HCT116 (cell line): Measurements from ENCODE around the gene OSTM1. TPM values are rescaled to one million over a fixed set of nuclear protein-coding genes. Genes with fewer than 3 reads are reported as not detected.

Source experiments
- ATAC-seq: fragments of 200-7000 bp; cut with Tn5 transposase; 2 replicates; pipeline ENCODE4 v1.9.1; 2020; ENCODE audit warnings: mild to moderate bottlenecking, moderate library complexity
- BruUV-seq: library from RNA; stranded (reverse); fragments of 400-500 nt; replicated peaks from 2 replicates; lab custom pipeline; 2021; lab: Mats Ljungman, UMichigan
- CTCF ChIA-PET: fragments of 300-600 bp; sonication (Branson Sonifier 250); formaldehyde crosslinking; loops from one replicate; lab custom pipeline; 2021; ENCODE audit warnings: antibody characterized with exemption; lab: Charles Lee
- POLR2A ChIA-PET: fragments of 300-600, 350-600 bp; sonication (Branson Sonifier 250); formaldehyde crosslinking; loops from one replicate; lab custom pipeline; 2021; ENCODE audit warnings: antibody characterized with exemption; lab: Charles Lee
- RAD21 ChIA-PET, 2 experiments: fragments of 300-600 bp; sonication (Branson Sonifier 250); formaldehyde crosslinking; loops; one replicate each; lab custom pipeline; 2023; ENCODE audit warnings: low total read pairs in 2 of 2; ENCODE audit not compliant: uncharacterized antibody in 2 of 2, unreplicated experiment in 2 of 2, low non-redundant PET in 1 of 2; lab: Charles Lee
- DNase-seq: peaks from one replicate; pipeline ENCODE4 v3.0.0-alpha.2; 2010; ENCODE audit warnings: low read depth, low spot score
- H2AFZ ChIP-seq: fragments of 200-600 bp; shearing (Covaris generic), sonication (generic); 2 replicates; pipeline ENCODE4 v1.6.1; 2017; ENCODE audit warnings: low read depth, mixed run types, mixed read lengths, antibody characterized with exemption, low read length; ENCODE audit not compliant: poor library complexity, severe bottlenecking
- H3K27ac ChIP-seq: 2 replicates; pipeline ENCODE4 v1.5.1; 2012; ENCODE audit warnings: low read depth, low read length
- H3K27me3 ChIP-seq: fragments of 200-600 bp; sonication (generic); 2 replicates; pipeline ENCODE4 v1.6.1; 2016; ENCODE audit warnings: mixed run types, low read length, mixed read lengths; ENCODE audit not compliant: insufficient read depth
- H3K36me3 ChIP-seq, 2 experiments: fragments of 200-500 bp in 1 of 2; fragments of 200-600 bp in 1 of 2; sonication (Bioruptor generic) in 1 of 2; sonication (generic) in 1 of 2; 2 replicates each; pipeline versions ENCODE4 v1.5.1 to v1.6.1; 2014 to 2016; ENCODE audit warnings: low read length in 2 of 2, inconsistent platforms in 1 of 2, mixed read lengths in 1 of 2, mixed run types in 1 of 2; ENCODE audit not compliant: insufficient read depth in 2 of 2, control insufficient read depth in 1 of 2
- H3K4me1 ChIP-seq, 2 experiments: fragments of 200-600 bp in 1 of 2; sonication (generic) in 1 of 2; 2 replicates each; pipeline versions ENCODE4 v1.5.1 to v1.6.1; 2012 to 2017; ENCODE audit warnings: low read length in 2 of 2, inconsistent platforms in 1 of 2, mild to moderate bottlenecking in 1 of 2, mixed read lengths in 1 of 2, mixed run types in 1 of 2, moderate library complexity in 1 of 2; ENCODE audit not compliant: insufficient read depth in 2 of 2, control insufficient read depth in 1 of 2
- H3K4me2 ChIP-seq: fragments of 200-600 bp; sonication (generic); 2 replicates; pipeline ENCODE4 v1.6.1; 2017; ENCODE audit warnings: mixed run types, low read length, mixed read lengths
- H3K4me3 ChIP-seq, 2 experiments: fragments of 200-600 bp in 1 of 2; sonication (generic) in 1 of 2; replicated peaks in 1 of 2; 2 replicates each; pipeline ENCODE4 v1.5.1; 2011 to 2016; ENCODE audit warnings: low read length in 2 of 2, control low read depth in 1 of 2, low read depth in 1 of 2, mild to moderate bottlenecking in 1 of 2, mixed read lengths in 1 of 2, mixed run types in 1 of 2
- H3K79me2 ChIP-seq: fragments of 200-600 bp; sonication (generic); 2 replicates; pipeline ENCODE4 v1.6.1; 2017; ENCODE audit warnings: mild to moderate bottlenecking, mixed run types, low read length, moderate library complexity, mixed read lengths; ENCODE audit not compliant: insufficient read depth
- H3K9ac ChIP-seq: fragments of 200-600 bp; sonication (generic); 2 replicates; pipeline ENCODE4 v1.6.1; 2016; ENCODE audit warnings: low read length, mixed read lengths
- H3K9me2 ChIP-seq: fragments of 200-600 bp; sonication (generic), shearing (Covaris generic); 2 replicates; pipeline ENCODE4 v1.6.1; 2017; ENCODE audit warnings: mixed run types, mild to moderate bottlenecking, moderate library complexity; ENCODE audit not compliant: insufficient read depth
- H3K9me3 ChIP-seq, 2 experiments: fragments of 200-500 bp in 1 of 2; fragments of 200-600 bp in 1 of 2; sonication (Bioruptor generic) in 1 of 2; sonication (generic) in 1 of 2; 2 replicates each; pipeline ENCODE4 v1.6.1; 2014 to 2017; ENCODE audit warnings: low read length in 2 of 2, mixed read lengths in 2 of 2, inconsistent platforms in 1 of 2, low read depth in 1 of 2, mild to moderate bottlenecking in 1 of 2, mixed run types in 1 of 2, moderate library complexity in 1 of 2; ENCODE audit not compliant: control insufficient read depth in 1 of 2, insufficient read depth in 1 of 2
- H4K20me1 ChIP-seq: fragments of 200-600 bp; sonication (generic), shearing (Covaris generic); 2 replicates; pipeline ENCODE4 v1.6.1; 2017; ENCODE audit warnings: mixed run types, mild to moderate bottlenecking, moderate library complexity; ENCODE audit not compliant: insufficient read depth
- CBX3 ChIP-seq: IDR thresholded peaks from 2 replicates; pipeline ENCODE4 v1.6.1; 2012; ENCODE audit warnings: low read depth
- EZH2 ChIP-seq: fragments of 200-600 bp; sonication (generic); IDR thresholded peaks from 2 replicates; pipeline ENCODE4 v1.6.1; 2017; ENCODE audit warnings: antibody characterized with exemption, mixed run types
- EZH2phosphoT487 ChIP-seq: fragments of 200-600 bp; IDR thresholded peaks from 2 replicates; pipeline ENCODE4 v1.6.1; 2018; ENCODE audit warnings: antibody characterized with exemption, borderline replicate concordance
- POLR2A ChIP-seq: IDR thresholded peaks from 2 replicates; pipeline ENCODE4 v1.7.0; 2011; ENCODE audit warnings: borderline replicate concordance; ENCODE audit not compliant: insufficient read depth, insufficient read length; ENCODE audit errors: extremely low read depth
- POLR2AphosphoS5 ChIP-seq: IDR thresholded peaks from 2 replicates; pipeline ENCODE4 v1.6.1; 2011; ENCODE audit warnings: mild to moderate bottlenecking, low read depth, low read length, moderate library complexity
- SP1 ChIP-seq: IDR thresholded peaks from 2 replicates; pipeline ENCODE4 v1.6.1; 2012; ENCODE audit warnings: low read depth
- TCF7L2 ChIP-seq: IDR thresholded peaks from 2 replicates; pipeline ENCODE4 v1.7.0; 2011; ENCODE audit warnings: borderline replicate concordance, inconsistent platforms; ENCODE audit not compliant: insufficient read depth, insufficient read length; ENCODE audit errors: extremely low read depth
- YY1 ChIP-seq: IDR thresholded peaks from 2 replicates; pipeline ENCODE4 v1.6.1; 2011; ENCODE audit warnings: low read length, low read depth, moderate library complexity, mild to moderate bottlenecking; ENCODE audit not compliant: insufficient replicate concordance; ENCODE audit errors: extremely low read depth
- intact Hi-C: fragments of 100-400 bp; cut with micrococcal nuclease; formaldehyde crosslinking; loops from 2 replicates; pipeline ENCODE4 v1.10.0; 2022
- total RNA-seq: library from RNA; stranded (reverse); gene quantifications from one replicate; pipeline ENCODE4 v1.2.1, GENCODE V29; 2021; ENCODE audit not compliant: unreplicated experiment
- TF ChIP-seq, protein P1 (sequence below): IDR thresholded peaks from 2 replicates; pipeline ENCODE4 v1.6.1; 2012
- TF ChIP-seq, protein P2 (sequence below): IDR thresholded peaks from 2 replicates; pipeline ENCODE4 v1.6.1; 2011; ENCODE audit warnings: mild to moderate bottlenecking, low read length, moderate library complexity; ENCODE audit not compliant: insufficient replicate concordance; ENCODE audit errors: extremely low read depth

OSTM1 gene
- total RNA-seq, 1 experiment from 2014 or later = 11.2 TPM

DNA sequence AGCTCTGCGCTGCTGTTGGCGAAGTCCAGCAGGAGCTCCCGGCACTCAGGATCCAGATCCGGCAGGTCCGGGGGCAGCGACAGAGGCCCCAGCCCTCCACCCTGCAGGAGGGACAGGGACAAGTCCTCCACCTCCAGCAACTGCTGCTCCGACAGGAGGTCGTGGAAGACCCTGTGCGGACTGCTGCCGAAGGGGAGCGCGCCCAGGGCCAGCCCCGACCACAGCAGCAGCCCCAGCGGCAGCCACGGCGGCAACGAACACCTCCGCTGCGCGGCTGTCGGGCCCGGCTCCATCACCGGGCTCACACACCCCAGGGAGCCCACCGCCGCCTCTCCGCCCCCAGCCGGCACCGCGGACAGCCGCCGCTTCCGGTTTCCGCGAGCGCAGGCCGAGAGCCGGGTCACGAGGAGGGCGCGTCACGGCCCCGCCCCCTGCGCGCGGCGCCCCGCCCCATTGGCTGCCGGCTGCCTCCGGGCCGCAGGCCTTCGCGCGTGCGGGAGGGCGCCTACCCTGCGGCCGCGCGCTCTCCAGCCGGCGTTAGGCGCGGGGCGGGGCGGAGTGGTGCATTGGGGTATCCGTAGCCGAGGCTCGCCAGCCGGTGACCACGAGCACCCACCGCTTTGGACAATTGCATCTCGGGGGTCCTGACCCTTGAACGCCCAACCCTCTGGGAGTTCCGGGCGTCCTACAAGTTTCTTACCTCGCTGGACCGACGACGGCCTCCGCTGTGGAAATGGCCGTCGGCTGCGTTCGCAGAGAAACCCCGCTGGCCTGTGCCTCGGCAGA is at the start of gene OSTM1 (continued):
- TF ChIP-seq TCF7L2 (no peak), POLR2A (peak; percentile 40), SP1 (no peak), EZH2 (no peak), POLR2AphosphoS5 (peak; percentile 86)
- TF ChIP-seq, protein P1, sequence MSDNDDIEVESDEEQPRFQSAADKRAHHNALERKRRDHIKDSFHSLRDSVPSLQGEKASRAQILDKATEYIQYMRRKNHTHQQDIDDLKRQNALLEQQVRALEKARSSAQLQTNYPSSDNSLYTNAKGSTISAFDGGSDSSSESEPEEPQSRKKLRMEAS = peak; percentile 84
- TF ChIP-seq, all 23 proteins: peak for 10

DNA sequence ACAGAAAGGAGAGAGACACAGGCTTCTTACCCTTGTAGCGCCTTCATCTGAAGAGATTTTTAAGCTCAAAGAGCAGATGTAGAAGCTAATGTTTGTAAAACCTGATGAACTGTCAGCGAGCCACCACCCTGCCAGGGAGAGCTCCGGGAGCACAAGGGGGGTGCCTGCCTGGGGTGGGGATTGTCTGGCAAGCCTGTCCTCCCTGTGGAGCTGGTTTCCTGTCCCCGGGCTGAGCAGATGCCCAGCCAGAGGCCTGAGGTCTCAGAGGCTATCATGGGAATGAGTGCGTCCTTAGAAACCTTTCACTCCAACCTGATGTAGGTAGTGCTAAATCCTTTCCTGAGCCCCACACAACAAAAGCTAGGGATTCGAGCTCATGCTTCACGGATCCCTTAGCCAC is 49.4 kb upstream of the OSTM1 start:
- no peaks in the 10 kb centered on the region for H3K79me2 ChIP-seq
- no peak overlapping the region for H3K4me2 ChIP-seq
- TF ChIP-seq TCF7L2 (no peak), EZH2phosphoT487 (no peak), CBX3 (no peak), YY1 (no peak)
- TF ChIP-seq, protein P2, sequence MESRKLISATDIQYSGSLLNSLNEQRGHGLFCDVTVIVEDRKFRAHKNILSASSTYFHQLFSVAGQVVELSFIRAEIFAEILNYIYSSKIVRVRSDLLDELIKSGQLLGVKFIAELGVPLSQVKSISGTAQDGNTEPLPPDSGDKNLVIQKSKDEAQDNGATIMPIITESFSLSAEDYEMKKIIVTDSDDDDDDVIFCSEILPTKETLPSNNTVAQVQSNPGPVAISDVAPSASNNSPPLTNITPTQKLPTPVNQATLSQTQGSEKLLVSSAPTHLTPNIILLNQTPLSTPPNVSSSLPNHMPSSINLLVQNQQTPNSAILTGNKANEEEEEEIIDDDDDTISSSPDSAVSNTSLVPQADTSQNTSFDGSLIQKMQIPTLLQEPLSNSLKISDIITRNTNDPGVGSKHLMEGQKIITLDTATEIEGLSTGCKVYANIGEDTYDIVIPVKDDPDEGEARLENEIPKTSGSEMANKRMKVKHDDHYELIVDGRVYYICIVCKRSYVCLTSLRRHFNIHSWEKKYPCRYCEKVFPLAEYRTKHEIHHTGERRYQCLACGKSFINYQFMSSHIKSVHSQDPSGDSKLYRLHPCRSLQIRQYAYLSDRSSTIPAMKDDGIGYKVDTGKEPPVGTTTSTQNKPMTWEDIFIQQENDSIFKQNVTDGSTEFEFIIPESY = no peak
- TF ChIP-seq, all 23 proteins: peak for 0
- Histone ChIP-seq H3K27ac (no peak overlapping the region), H3K9me2 (no peaks in the 10 kb centered on the region), H3K36me3 (no peaks in the 10 kb centered on the region), H3K4me3 (no peak overlapping the region), H3K9me3 (no peaks in the 10 kb centered on the region), H3K27me3 (no peaks in the 10 kb centered on the region), H3K4me1 (peaks cover 0 to 5% of the 10 kb centered on the region in 2 experiments; a peak in 1 of 4 replicates), H2AFZ (no peak overlapping the region), H3K9ac (no peak overlapping the region), H4K20me1 (no peaks in the 10 kb centered on the region)
- intact Hi-C loops = no loop called here
- CTCF ChIA-PET = no interaction called here
- POLR2A ChIA-PET = no interaction called here
- DNase-seq = no peak
- RAD21 ChIA-PET = no interaction called here
- no TSS peak for BruUV-seq
- ATAC-seq = no peak
